Activated gamma-delta T cell treated with anti-CD3 and anti-CD28 coated beads, Interleukin-2, amount 50 U/mL, for 16 hours (primary cell): Measurements from ENCODE around the gene CAND2.

Source experiments
- DNase-seq: peaks from one replicate; pipeline ENCODE4 v3.0.0-alpha.2; 2020; ENCODE audit warnings: low read depth

CAND2 gene

GRCh38 chr3:12796171-12797123 is at the start of gene CAND2:
Gene CAND2 (plus strand): TSS chr3:12796680. CDS start chr3:12796721, 41 bp downstream.
- no peak for DNase-seq

- DNase-seq, result no peak
Measured at GRCh38 chr3:12748477-12748876, 48.0 kb upstream of the CAND2 start.

GRCh38 chr3:12750223-12750622 is 46.3 kb upstream of the CAND2 start:
- no peak for DNase-seq

DNA sequence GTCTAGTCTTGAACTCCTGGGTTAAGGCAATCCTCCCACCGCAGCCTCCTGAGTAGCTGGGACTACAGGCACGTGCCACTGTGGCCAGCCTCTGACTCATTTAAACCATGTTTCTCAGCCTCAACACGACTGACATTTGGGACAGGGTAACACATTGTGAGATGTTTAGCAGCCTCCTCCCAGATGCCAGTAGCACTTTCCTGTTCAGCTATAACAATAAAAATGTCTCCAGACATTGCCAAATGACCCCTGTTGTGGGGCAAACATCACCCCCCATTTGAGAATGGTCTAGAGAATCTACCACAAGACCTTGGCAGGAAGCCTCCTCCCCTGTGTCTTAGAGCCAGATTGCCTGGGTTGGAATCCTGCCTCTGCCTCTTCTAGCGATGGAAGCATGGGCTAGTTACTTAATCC is 45.8 kb upstream of the CAND2 start:
- no peak for DNase-seq

DNA sequence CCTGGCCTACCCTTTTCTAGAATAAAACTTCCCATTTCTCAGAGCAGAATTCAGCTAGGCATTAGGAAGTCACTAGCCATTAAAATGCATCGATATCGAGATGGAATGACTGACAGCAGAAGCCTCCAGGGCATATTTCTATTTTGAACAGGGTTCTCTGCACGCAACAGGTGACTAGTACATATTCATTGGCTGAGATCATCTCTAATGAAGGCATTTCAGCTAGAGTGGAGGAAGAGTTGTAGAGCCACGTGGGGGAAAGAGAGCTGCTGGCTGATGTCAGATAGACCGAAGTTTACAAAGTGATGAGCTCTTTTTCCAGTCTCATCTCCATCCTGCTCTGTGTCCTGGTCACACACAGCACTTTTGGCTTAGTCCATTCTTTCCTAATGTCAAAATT is 44.9 kb upstream of the CAND2 start:
- no peak for DNase-seq

GRCh38 chr3:12752102-12752501 is 44.4 kb upstream of the CAND2 start:
- no peak for DNase-seq

GRCh38 chr3:12752809-12753208 is 43.7 kb upstream of the CAND2 start:
- DNase-seq, result no peak

- DNase-seq, result no peak
Measured at GRCh38 chr3:12753275-12754028, 43.0 kb upstream of the CAND2 start.

DNA sequence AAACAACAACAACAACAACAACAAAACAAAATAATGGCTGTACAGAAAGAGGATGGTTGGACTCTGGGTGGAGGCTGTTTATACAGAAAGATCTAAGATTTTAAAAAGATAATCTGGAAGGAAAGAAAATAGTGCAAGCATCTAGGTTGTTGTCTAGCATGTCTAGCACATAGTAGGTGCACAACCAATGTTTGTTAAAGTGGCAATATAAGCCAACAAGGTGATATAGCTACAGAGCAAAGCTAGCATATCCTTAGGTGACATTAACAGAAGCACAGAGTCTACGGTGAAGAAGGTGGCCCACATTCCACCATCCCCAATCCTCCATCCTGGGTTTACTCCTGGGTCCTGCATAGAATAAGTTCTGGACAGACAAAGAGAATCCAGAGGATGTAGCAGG is 42.2 kb upstream of the CAND2 start:
- no peak for DNase-seq

DNA sequence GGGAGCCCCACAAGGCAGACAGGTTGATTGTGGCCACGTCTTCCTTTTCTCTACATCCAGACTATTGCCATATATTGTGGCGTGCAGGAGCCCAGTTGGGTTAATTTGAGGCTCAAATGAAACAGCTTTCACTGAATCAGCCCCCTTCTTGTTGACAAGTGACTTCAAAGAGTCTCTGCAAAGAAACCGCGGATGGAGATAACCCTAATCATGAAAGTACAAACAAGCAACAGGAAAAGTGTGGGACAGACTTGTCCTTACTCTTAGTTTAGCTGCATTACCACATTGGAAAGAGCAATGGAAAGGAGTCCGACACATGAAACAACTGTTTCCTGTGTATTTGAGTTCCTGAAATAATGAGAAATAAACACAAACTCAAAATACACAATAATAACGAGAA is 40.7 kb upstream of the CAND2 start:
- DNase-seq, result no peak

DNA sequence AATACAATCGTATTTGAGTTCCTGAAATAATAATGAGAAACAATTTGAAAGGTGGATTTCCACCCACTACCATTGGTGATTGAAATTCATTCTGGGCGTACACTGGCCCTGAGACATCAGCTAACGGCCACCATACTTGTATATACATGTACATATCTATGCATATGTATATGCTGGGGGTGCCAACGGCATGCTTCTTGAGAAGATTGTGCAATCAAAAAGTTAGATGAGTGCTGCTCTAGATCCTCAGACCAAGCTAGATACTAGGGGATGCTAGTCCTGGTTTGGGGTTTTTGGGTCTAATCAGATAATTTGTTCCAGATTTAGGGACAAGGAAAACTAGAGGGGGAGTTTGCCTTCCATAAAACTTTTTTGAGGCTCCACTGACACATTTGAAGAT is 40.3 kb upstream of the CAND2 start:
- DNase-seq, result no peak

DNA sequence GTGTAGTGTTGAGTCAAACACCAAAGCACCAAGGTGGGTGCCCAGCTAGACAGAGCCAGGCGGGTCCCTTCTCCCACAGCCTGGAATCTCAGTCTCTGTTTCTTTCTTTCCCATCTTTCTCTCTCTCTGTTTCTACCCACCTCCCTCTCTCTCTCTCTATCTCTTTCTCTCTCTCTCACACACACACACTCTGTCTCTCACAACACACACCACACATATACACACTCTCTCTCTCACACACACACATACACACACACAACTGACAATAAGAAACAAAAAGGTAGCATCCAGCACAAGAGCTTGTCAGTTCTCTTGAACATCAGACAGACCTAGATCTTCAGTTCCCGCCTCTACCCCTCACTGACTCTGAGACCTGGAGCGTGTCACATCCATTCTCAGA is 39.8 kb upstream of the CAND2 start:
- no peak for DNase-seq

DNA sequence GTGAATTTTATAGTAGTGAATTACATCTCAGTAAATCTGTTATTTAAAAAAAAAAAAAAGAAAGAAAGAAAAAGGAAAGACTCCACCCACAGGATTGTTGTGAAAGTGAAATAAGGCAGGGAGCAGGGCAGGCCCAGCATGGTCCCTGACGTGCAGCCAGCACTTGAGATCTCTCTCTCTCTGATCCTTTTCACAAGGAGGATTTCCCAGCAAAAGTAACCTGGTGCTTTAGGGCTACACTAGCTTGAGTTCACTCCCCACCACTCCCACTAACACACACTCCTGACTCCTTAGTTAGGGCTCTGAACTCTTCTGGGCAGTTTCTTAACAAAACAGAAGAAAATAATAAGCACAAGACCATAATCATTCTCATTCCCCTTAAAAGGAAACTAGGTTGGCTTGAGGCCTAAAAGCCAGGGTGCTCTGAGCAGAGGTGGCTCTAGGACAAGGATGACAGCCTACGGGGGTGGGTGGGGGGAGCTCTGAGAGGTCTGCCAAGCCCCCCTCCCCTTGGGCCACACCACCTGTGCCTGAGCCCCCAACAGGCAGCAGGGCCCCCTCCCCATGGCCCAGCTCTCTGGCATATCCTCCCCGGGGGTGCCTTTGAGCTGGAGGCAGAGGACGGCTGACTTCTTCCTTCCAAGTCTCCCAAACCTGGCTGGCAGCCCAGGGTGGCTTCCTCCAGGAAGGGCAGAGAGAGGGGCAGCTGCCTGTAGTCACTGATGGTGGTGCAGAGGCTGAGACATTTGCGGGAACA is 38.3 kb upstream of the CAND2 start:
- DNase-seq, result no peak

- DNase-seq, result no peak
Measured at GRCh38 chr3:12759097-12759679, 37.3 kb upstream of the CAND2 start, which contains the start of gene TMEM40. Gene TMEM40 (minus strand): TSS chr3:12759259. CDS start chr3:12749832, 9,427 bp downstream.

DNA sequence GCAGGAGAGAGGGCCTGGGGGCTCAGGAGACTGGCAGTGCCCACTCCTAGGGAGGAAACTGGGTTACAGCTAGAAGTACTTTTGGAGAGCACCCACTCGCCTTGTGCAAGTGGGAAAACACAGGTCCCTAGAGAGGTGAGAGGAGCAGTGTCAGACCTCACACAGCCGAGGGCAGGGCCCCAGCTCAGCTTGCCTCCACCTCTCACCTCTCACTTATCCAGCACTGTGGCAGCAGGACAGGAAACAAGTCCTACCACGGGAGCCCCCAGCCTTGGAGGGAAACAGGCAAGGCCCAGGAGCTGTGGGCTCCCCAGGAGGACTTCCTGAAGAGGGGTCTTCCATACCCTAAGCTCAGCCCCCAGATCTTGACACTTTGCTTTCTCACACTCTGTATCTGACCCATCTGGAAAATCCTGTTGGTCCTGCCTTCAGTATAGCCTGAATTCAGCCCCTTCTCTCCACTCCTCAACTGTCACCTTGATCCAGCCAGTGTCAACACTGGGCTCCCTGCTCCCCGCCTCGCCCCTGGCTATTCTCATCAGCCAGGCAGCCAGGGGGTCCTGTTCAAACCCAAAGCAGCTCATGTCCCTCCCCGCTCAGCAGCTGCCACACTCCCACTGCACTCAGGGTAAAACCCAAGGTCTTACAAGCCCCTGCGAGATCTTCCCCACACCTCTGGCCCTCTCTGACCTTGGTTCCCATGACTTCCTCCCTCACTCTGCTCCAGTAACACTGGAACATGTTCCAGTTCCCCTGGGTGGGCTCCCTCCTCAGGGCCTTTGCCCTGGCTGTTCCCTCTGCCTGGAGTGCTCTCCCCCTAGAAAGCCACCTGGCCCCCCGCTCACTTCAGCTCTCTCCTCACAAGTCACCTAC is 36.6 kb upstream of the CAND2 start:
- DNase-seq, result no peak

GRCh38 chr3:12764171-12764776 is 32.2 kb upstream of the CAND2 start:
- no peak for DNase-seq

DNA sequence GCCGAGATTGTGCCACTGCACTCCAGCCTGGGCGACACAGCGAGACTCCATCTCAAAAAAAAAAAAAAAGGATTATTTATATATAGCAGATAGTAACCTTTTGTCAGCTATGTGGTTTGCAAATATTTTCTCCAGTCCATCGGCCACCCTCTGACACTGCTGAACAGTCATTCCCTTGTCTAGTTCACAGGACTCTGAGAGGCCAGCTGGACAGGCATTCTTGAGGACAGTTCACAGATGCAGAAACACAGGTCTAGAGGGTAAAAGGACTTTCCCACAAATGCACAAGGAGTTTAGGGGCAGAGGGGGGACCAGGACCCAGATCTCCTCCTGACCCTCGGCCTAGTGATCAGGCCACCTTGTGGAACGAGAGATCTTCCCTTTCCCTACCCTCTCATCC is 29.9 kb upstream of the CAND2 start:
- no peak for DNase-seq

GRCh38 chr3:12768579-12769527 is 27.6 kb upstream of the CAND2 start:
- DNase-seq, result no peak

DNA sequence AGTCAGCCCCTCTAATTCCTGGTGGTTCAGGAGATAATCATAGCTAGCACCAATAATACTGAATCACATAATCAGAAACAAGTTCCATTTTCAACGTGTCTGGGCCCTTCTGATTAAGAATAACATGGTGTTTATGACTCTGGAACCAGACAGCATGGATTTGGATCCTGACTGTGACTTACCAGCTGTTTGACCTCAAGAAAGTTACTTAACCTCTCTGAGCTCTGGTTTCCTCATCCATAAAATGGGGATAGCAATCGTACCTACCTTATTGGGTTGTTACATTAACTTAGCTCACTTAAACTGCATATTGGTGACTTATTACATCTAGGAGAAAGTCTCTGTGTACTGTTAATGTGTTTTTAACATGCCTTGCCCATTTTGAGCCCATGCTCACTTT is 26.7 kb upstream of the CAND2 start:
- no peak for DNase-seq
